Ishikawa (cell line): Measurements from ENCODE around the gene TMEM19.

Experiments
- CEBPB ChIP-seq: IDR thresholded peaks from 2 replicates; pipeline ENCODE4 v1.6.1; 2012
- EGR1 ChIP-seq: IDR thresholded peaks from 2 replicates; pipeline ENCODE4 v1.6.1; 2012
- EP300 ChIP-seq: IDR thresholded peaks from 2 replicates; pipeline ENCODE4 v1.6.1; 2012; ENCODE audit warnings: borderline replicate concordance
- FOXM1 ChIP-seq: IDR thresholded peaks from 2 replicates; pipeline ENCODE4 v1.6.1; 2012; ENCODE audit warnings: low read depth, borderline replicate concordance
- NFIC ChIP-seq: IDR thresholded peaks from 2 replicates; pipeline ENCODE4 v1.6.1; 2012
- REST ChIP-seq: IDR thresholded peaks from 2 replicates; pipeline ENCODE4 v1.6.1; 2012; ENCODE audit warnings: low read depth, mild to moderate bottlenecking
- TAF1 ChIP-seq: IDR thresholded peaks from 2 replicates; pipeline ENCODE4 v1.6.1; 2012; ENCODE audit warnings: low read depth, mild to moderate bottlenecking
- TEAD4 ChIP-seq: IDR thresholded peaks from 2 replicates; pipeline ENCODE4 v1.6.1; 2012
- YY1 ChIP-seq: IDR thresholded peaks from 2 replicates; pipeline ENCODE4 v1.6.1; 2012; ENCODE audit warnings: low read depth

GRCh38 chr12:71710276-71711125 is 24.6 kb downstream of the TMEM19 start:
- TF ChIP-seq YY1 = 0 out of 2 replicates have a peak, but pooled peaks have one; percentile 18
- no peak for TF ChIP-seq REST
- no peak for TF ChIP-seq TAF1
- peak; percentile 74; the same call in 1 of the 2 replicates for TF ChIP-seq EP300
- TF ChIP-seq EGR1 = no peak
- peak; percentile 61; the same call in 1 of the 2 replicates for TF ChIP-seq NFIC
- peak; percentile 48; the same call in 1 of the 2 replicates for TF ChIP-seq FOXM1
- TF ChIP-seq TEAD4 = peak; percentile 70
- peak; percentile 82 for TF ChIP-seq CEBPB
